H1 (cell line): ENCODE measurements around the gene RIOK3. TPM values are rescaled to one million over a fixed set of nuclear protein-coding genes. Genes with fewer than 3 reads are reported as not detected.

Experiments used
- CTCF ChIA-PET: fragments of 300-600 bp; sonication (Branson Sonifier 250); formaldehyde crosslinking; loops from one replicate; lab custom pipeline; 2021; ENCODE audit not compliant: partially characterized antibody; lab: Charles Lee
- POLR2A ChIA-PET: fragments of 300-600 bp; sonication (Branson Sonifier 250); formaldehyde crosslinking; loops from one replicate; lab custom pipeline; 2021; ENCODE audit warnings: inconsistent platforms; ENCODE audit not compliant: partially characterized antibody; lab: Charles Lee
- DNase-seq, 2 experiments: peaks; one replicate each; pipeline versions ENCODE4 v3.0.0 to v3.0.0-alpha.2; 2010 to 2022; ENCODE audit warnings: low spot score in 2 of 2, low read depth in 1 of 2, mixed read lengths in 1 of 2
- FAIRE-seq: peaks from 2 replicates; lab custom pipeline; 2011; peaks lifted over from hg19 to GRCh38; lab: Jason Lieb, UNC
- H2AFZ ChIP-seq: 2 replicates; pipeline ENCODE4 v1.8.1; 2012; ENCODE audit warnings: low read length, inconsistent platforms
- H2AK5ac ChIP-seq: 2 replicates; pipeline ENCODE4 v1.6.1; 2013; ENCODE audit warnings: low read depth, low read length
- H2BK120ac ChIP-seq: replicated peaks from 2 replicates; pipeline ENCODE3; 2013; ENCODE audit warnings: low read depth, low read length, inconsistent platforms
- H2BK12ac ChIP-seq: 2 replicates; pipeline ENCODE4 v1.6.1; 2013; ENCODE audit warnings: low read depth, low read length
- H2BK15ac ChIP-seq: 2 replicates; pipeline ENCODE4 v1.6.1; 2013; ENCODE audit warnings: low read length
- H2BK20ac ChIP-seq: 2 replicates; pipeline ENCODE4 v1.6.1; 2013; ENCODE audit warnings: low read length
- H2BK5ac ChIP-seq: 2 replicates; pipeline ENCODE4 v1.6.1; 2013; ENCODE audit warnings: low read depth, low read length
- H3K14ac ChIP-seq: 2 replicates; pipeline ENCODE4 v1.6.1; 2013; ENCODE audit warnings: inconsistent platforms; ENCODE audit not compliant: insufficient read length
- H3K18ac ChIP-seq: 2 replicates; pipeline ENCODE4 v1.6.1; 2013; ENCODE audit warnings: low read length; ENCODE audit errors: extremely low read depth
- H3K23ac ChIP-seq: 2 replicates; pipeline ENCODE4 v1.6.1; 2013; ENCODE audit warnings: inconsistent platforms; ENCODE audit not compliant: insufficient read length
- H3K23me2 ChIP-seq: 2 replicates; pipeline ENCODE4 v1.6.1; 2013; ENCODE audit warnings: low read depth, low read length
- H3K27ac ChIP-seq: 2 replicates; pipeline ENCODE4 v1.6.1; 2011; ENCODE audit warnings: low read depth, low read length, inconsistent platforms
- H3K27me3 ChIP-seq, 4 experiments: replicated peaks in 1 of 4; 1 replicate in 1 of 4; 2 replicates in 3 of 4; pipeline versions ENCODE4 v1.6.1 to v1.8.1; 2011 to 2013; ENCODE audit warnings: low read length in 3 of 4, mild to moderate bottlenecking in 3 of 4, inconsistent platforms in 2 of 4, mixed read lengths in 2 of 4, moderate library complexity in 1 of 4; ENCODE audit not compliant: control insufficient read depth in 3 of 4, insufficient read depth in 3 of 4; ENCODE audit errors: extremely low read depth in 1 of 4
- H3K36me3 ChIP-seq, 4 experiments: 2 replicates each; pipeline versions ENCODE4 v1.6.1 to v1.8.1; 2011 to 2013; ENCODE audit warnings: mild to moderate bottlenecking in 4 of 4, low read length in 3 of 4, moderate library complexity in 2 of 4, control low read depth in 1 of 4, inconsistent platforms in 1 of 4; ENCODE audit not compliant: insufficient read depth in 4 of 4, control insufficient read depth in 2 of 4
- H3K4ac ChIP-seq: replicated peaks from 2 replicates; pipeline ENCODE3; 2013; ENCODE audit warnings: low read length, low read depth, mixed read lengths, inconsistent platforms; ENCODE audit not compliant: insufficient read length
- H3K4me1 ChIP-seq, 4 experiments: replicated peaks in 1 of 4; 1 replicate in 1 of 4; 2 replicates in 3 of 4; pipeline versions ENCODE4 v1.6.1 to v1.8.1; 2011 to 2013; ENCODE audit warnings: low read length in 3 of 4, inconsistent platforms in 2 of 4, mixed read lengths in 1 of 4; ENCODE audit not compliant: insufficient read depth in 4 of 4, control insufficient read depth in 3 of 4
- H3K4me2 ChIP-seq, 2 experiments: 2 replicates each; pipeline versions ENCODE4 v1.6.1 to v1.8.1; 2011 to 2013; ENCODE audit warnings: low read depth in 2 of 2, low read length in 2 of 2, control low read depth in 1 of 2, inconsistent platforms in 1 of 2, mild to moderate bottlenecking in 1 of 2; ENCODE audit not compliant: insufficient read depth in 1 of 2
- H3K4me3 ChIP-seq, 4 experiments: fragments of 200-600, 300-600 bp in 1 of 4; sonication (generic), shearing (Covaris generic), sonication (Bioruptor Twin) in 1 of 4; 2 replicates each; pipeline versions ENCODE4 v1.5.1 to v1.8.1; 2011 to 2016; ENCODE audit warnings: low read length in 4 of 4, low read depth in 3 of 4, control low read depth in 2 of 4, inconsistent platforms in 2 of 4, mild to moderate bottlenecking in 2 of 4, mixed read lengths in 1 of 4, moderate library complexity in 1 of 4; ENCODE audit not compliant: insufficient read depth in 2 of 4; ENCODE audit errors: extremely low read depth in 1 of 4
- H3K56ac ChIP-seq: replicated peaks from 2 replicates; pipeline ENCODE3; 2013; ENCODE audit warnings: low read depth, mild to moderate bottlenecking, mixed read lengths, low read length, inconsistent platforms; ENCODE audit not compliant: insufficient read length
- H3K79me1 ChIP-seq: 2 replicates; pipeline ENCODE4 v1.6.1; 2013; ENCODE audit warnings: low read depth, low read length, control low read depth
- H3K79me2 ChIP-seq, 2 experiments: 2 replicates each; pipeline versions ENCODE4 v1.6.1 to v1.8.1; 2012 to 2013; ENCODE audit warnings: low read length in 2 of 2, mild to moderate bottlenecking in 2 of 2, inconsistent platforms in 1 of 2; ENCODE audit not compliant: insufficient read depth in 2 of 2, control insufficient read depth in 1 of 2
- H3K9ac ChIP-seq, 4 experiments: replicated peaks in 1 of 4; 1 replicate in 1 of 4; 2 replicates in 3 of 4; pipeline versions ENCODE4 v1.6.1 to v1.8.1; 2011 to 2013; ENCODE audit warnings: low read depth in 3 of 4, low read length in 3 of 4, control low read depth in 2 of 4, mild to moderate bottlenecking in 2 of 4, moderate library complexity in 2 of 4, inconsistent platforms in 1 of 4; ENCODE audit errors: extremely low read depth in 1 of 4
- H3K9me3 ChIP-seq, 2 experiments: 2 replicates each; pipeline versions ENCODE4 v1.6.1 to v1.8.1; 2012 to 2013; ENCODE audit warnings: mild to moderate bottlenecking in 2 of 2, moderate library complexity in 2 of 2, control low read depth in 1 of 2, inconsistent platforms in 1 of 2, low read depth in 1 of 2, low read length in 1 of 2, mixed read lengths in 1 of 2; ENCODE audit not compliant: insufficient read depth in 2 of 2
- H4K20me1 ChIP-seq, 2 experiments: replicated peaks in 1 of 2; 2 replicates each; pipeline versions ENCODE3 to v1.8.1; 2011 to 2013; ENCODE audit warnings: inconsistent platforms in 2 of 2, low read length in 2 of 2, mild to moderate bottlenecking in 1 of 2; ENCODE audit not compliant: insufficient read depth in 2 of 2, control insufficient read depth in 1 of 2
- H4K5ac ChIP-seq: 2 replicates; pipeline ENCODE4 v1.6.1; 2013; ENCODE audit warnings: low read length, low read depth, mixed read lengths, inconsistent platforms; ENCODE audit not compliant: insufficient read length
- H4K8ac ChIP-seq: 2 replicates; pipeline ENCODE4 v1.8.0; 2013; ENCODE audit warnings: mild to moderate bottlenecking, moderate library complexity, low read length, inconsistent platforms; ENCODE audit not compliant: insufficient read depth; ENCODE audit errors: extremely low read depth
- H4K91ac ChIP-seq: replicated peaks from 2 replicates; pipeline ENCODE3; 2013; ENCODE audit warnings: low read length, mixed read lengths, inconsistent platforms; ENCODE audit not compliant: insufficient read length
- CHD2 ChIP-seq: IDR thresholded peaks from 2 replicates; pipeline ENCODE4 v1.6.1; 2012; ENCODE audit warnings: low read length, improper control_type of control experiment
- CTBP2 ChIP-seq: IDR thresholded peaks from 2 replicates; pipeline ENCODE4 v1.7.0; 2011; ENCODE audit warnings: borderline replicate concordance, mild to moderate bottlenecking, moderate library complexity, mixed read lengths, low read length; ENCODE audit not compliant: insufficient read depth, insufficient read length
- KDM4A ChIP-seq: IDR thresholded peaks from one replicate; pipeline ENCODE4 v1.7.1; 2012; ENCODE audit warnings: low read depth, mild to moderate bottlenecking, moderate library complexity, low read length, inconsistent platforms; ENCODE audit not compliant: severe bottlenecking
- MAFK ChIP-seq: IDR thresholded peaks from 2 replicates; pipeline ENCODE4 v1.6.1; 2012; ENCODE audit warnings: low read depth, mild to moderate bottlenecking, improper control_type of control experiment, low read length
- RBBP5 ChIP-seq: IDR thresholded peaks from 2 replicates; pipeline ENCODE4 v1.7.1; 2012; ENCODE audit warnings: low read depth, mild to moderate bottlenecking, inconsistent platforms, low read length, moderate library complexity, borderline replicate concordance
- SIX5 ChIP-seq: IDR thresholded peaks from 2 replicates; pipeline ENCODE4 v1.6.1; 2011; ENCODE audit warnings: mild to moderate bottlenecking, low read depth, low read length
- WGBS, 2 experiments: shearing (Covaris generic) in 1 of 2; methylation state at CpG; one replicate each; pipeline versions ENCODE4 v1.1.6 to v1.1.7; 2013 to 2015; ENCODE audit warnings: low lambda C conversion rate in 2 of 2, mixed read lengths in 2 of 2, inconsistent platforms in 1 of 2, low coverage in 1 of 2, missing lambda C conversion rate in 1 of 2; ENCODE audit not compliant: insufficient replicate concordance in 2 of 2, insufficient coverage in 1 of 2, insufficient read length in 1 of 2; ENCODE audit errors: extremely low coverage in 1 of 2, missing lambda C conversion rate in 1 of 2; 5-methylcytosine and 5-hydroxymethylcytosine counted together
- polyA plus RNA-seq, 7 experiments: library from polyadenylated mRNA; depleted of rRNA in 3 of 7; stranded (reverse) in 5 of 7; unstranded in 2 of 7; fragments of >200 nt in 5 of 7; fragments of 200-250 nt in 2 of 7; gene quantifications; 1 replicate in 5 of 7; 2 replicates in 1 of 7; 4 replicates in 1 of 7; pipeline versions ENCODE4 v1.2.1 to v1.2.3, GENCODE V29; 2011 to 2013; ENCODE audit warnings: missing spikeins in 2 of 7, mixed read lengths in 2 of 7
- total RNA-seq: library from RNA; stranded (reverse); fragmentation: NEBNext Ultra II Directional; extraction: Animal tissue kit (Norgen Biotek cat#: 25700); gene quantifications from 2 replicates; pipeline ENCODE4 v1.2.1, GENCODE V29; 2021

RIOK3 gene
- total and polyA plus RNA-seq, 2 of the 8 experiments (the other 6 are each of a cell fraction or from before 2014, with no cell fraction given) = 7.5 to 24.3 TPM

DNA sequence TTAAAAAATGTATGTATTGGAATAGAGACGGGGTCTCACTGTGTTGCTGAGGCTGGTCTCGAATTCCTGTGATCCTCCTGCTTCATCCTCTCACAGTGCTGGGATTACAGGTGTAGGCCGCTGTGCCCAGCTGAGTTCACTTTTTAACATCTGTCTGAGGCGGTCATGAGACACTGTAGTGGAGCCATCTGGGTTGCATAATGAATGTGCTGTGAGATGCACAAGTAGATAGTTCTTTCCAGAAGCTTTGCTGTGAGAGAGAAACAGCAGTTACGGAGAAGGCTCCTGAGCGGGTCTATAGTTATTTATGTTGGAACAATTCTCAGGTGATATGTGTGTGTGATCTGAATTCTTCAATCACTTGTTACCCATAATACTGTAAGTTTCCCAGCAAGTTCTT, 53.3 kb downstream of the RIOK3 start:
- Histone ChIP-seq H2BK5ac (no peak overlapping the region), H2BK12ac (no peak overlapping the region), H2BK120ac (no peak overlapping the region), H4K91ac (no peak overlapping the region), H3K79me1 (no peaks in the 10 kb centered on the region; the same call in 1 of the 2 replicates), H3K4me1 (peaks cover 2 to 6% (median 4%) of the 10 kb centered on the region in 4 experiments; a peak in 5 of 7 replicates), H3K23ac (no peak overlapping the region), H3K14ac (no peak overlapping the region), H2AFZ (no peak overlapping the region), H3K79me2 (peaks cover 0 to 5% of the 10 kb centered on the region in 2 experiments; a peak in 1 of 4 replicates), H3K9me3 (no peaks in the 10 kb centered on the region), H4K20me1 (peaks cover 5 to 7% of the 10 kb centered on the region in 2 experiments), H3K4me3 (no peak overlapping the region), H3K27ac (no peak overlapping the region), H3K4ac (no peak overlapping the region), H3K23me2 (peaks cover 7% of the 10 kb centered on the region; the same call in 1 of the 2 replicates), H2AK5ac (no peak overlapping the region), H2BK15ac (no peak overlapping the region), H3K9ac (no peak overlapping the region), H3K56ac (no peak overlapping the region), H3K18ac (no peak overlapping the region), H4K8ac (no peak overlapping the region), H4K5ac (no peak overlapping the region)
- no peak for DNase-seq
- CTCF ChIA-PET = interaction anchor here (0.6 to 2.6 kb wide), 6 partner anchors 10 to 548 kb away, joined by 3 to 11 read pairs (median 4); no protein-coding TSS in a partner anchor
- FAIRE-seq = no peak
- POLR2A ChIA-PET = no interaction called here
- TF ChIP-seq CHD2 = no peak
- TF ChIP-seq MAFK = no peak
- no peak for TF ChIP-seq CTBP2
- no peak for TF ChIP-seq RBBP5
- TF ChIP-seq SIX5 = no peak
- no peak for TF ChIP-seq KDM4A
- TF ChIP-seq, all 59 proteins: peak for 0
- 85% methylated on average over 6 of the region's 6 CpGs; no CpG with 5 or more reads in 1 of the 2 experiments for WGBS, 2 experiments
- no peak overlapping the region for H2BK20ac ChIP-seq
- no peak overlapping the region for H3K4me2 ChIP-seq
- H3K36me3 ChIP-seq = peaks cover 0 to 13% (median 6%) of the 10 kb centered on the region in 4 experiments; a peak in 4 of 8 replicates
- H3K27me3 ChIP-seq = peaks cover 0 to 13% (median 5%) of the 10 kb centered on the region in 4 experiments; a peak in 5 of 7 replicates
